HepG2 (cell line): Measurements from ENCODE around the gene ELN. TPM values are rescaled to one million over a fixed set of nuclear protein-coding genes. Genes with fewer than 3 reads are reported as not detected.

Experiments used
- ATAC-seq: fragments of 200-7000 bp; cut with Tn5 transposase; 3 replicates; pipeline ENCODE4 v1.9.1; 2020; ENCODE audit warnings: mild to moderate bottlenecking, moderate library complexity
- BruUV-seq: library from RNA; stranded (reverse); fragments of 400-500 nt; replicated peaks from 2 replicates; lab custom pipeline; 2021; lab: Mats Ljungman, UMichigan
- CTCF ChIA-PET: fragments of 300-600 bp; formaldehyde crosslinking; extraction: SDS; loops from one replicate; lab custom pipeline; 2021; ENCODE audit warnings: low total read pairs, inconsistent platforms, low intra/inter-chr PET ratio; lab: Yijun Ruan, JAX
- POLR2A ChIA-PET: fragments of 350-600 bp; sonication (Branson Sonifier 250); formaldehyde crosslinking; loops from one replicate; lab custom pipeline; 2020; ENCODE audit warnings: antibody characterized with exemption, inconsistent platforms; lab: Yijun Ruan, JAX
- DNase-seq: peaks from one replicate; pipeline ENCODE4 v3.0.0-alpha.2; 2015; ENCODE audit warnings: low spot score
- FAIRE-seq: peaks from 3 replicates; lab custom pipeline; 2011; peaks lifted over from hg19 to GRCh38; lab: Jason Lieb, UNC
- H2AFZ ChIP-seq: one replicate; pipeline ENCODE4 v1.6.1; 2011; ENCODE audit warnings: low read length, inconsistent platforms
- H3K27ac ChIP-seq: fragments of 300-600 bp; 3 replicates; pipeline ENCODE4 v1.8.0; 2011; ENCODE audit warnings: mixed run types, mild to moderate bottlenecking, mixed read lengths, low read length, inconsistent platforms; ENCODE audit not compliant: insufficient read depth; ENCODE audit errors: extremely low read length
- H3K27me3 ChIP-seq, 2 experiments: fragments of 200-600 bp in 1 of 2; 2 replicates in 1 of 2; 3 replicates in 1 of 2; pipeline versions ENCODE4 v1.6.0 to v1.8.0; 2011; ENCODE audit warnings: low read length in 2 of 2, mild to moderate bottlenecking in 2 of 2, moderate library complexity in 2 of 2, inconsistent platforms in 1 of 2; ENCODE audit not compliant: insufficient read depth in 2 of 2, control insufficient read depth in 1 of 2
- H3K36me3 ChIP-seq, 2 experiments: fragments of 200-600 bp in 1 of 2; replicated peaks in 1 of 2; 2 replicates in 1 of 2; 3 replicates in 1 of 2; pipeline versions ENCODE4 v1.5.1 to v1.8.0; 2011; ENCODE audit warnings: low read length in 2 of 2, inconsistent platforms in 1 of 2; ENCODE audit not compliant: insufficient read depth in 2 of 2, control insufficient read depth in 1 of 2
- H3K4me1 ChIP-seq: 2 replicates; pipeline ENCODE4 v1.5.1; 2012; ENCODE audit warnings: low read length, inconsistent platforms; ENCODE audit not compliant: insufficient read depth
- H3K4me2 ChIP-seq: 2 replicates; pipeline ENCODE4 v1.6.0; 2011; ENCODE audit warnings: low read depth, low read length, inconsistent platforms
- H3K4me3 ChIP-seq, 3 experiments: fragments of 200-600 bp in 1 of 3; sonication (generic), shearing (Covaris generic) in 1 of 3; replicated peaks in 1 of 3; 2 replicates each; pipeline ENCODE4 v1.5.1; 2011 to 2016; ENCODE audit warnings: low read length in 3 of 3, inconsistent platforms in 2 of 3, low read depth in 2 of 3, mild to moderate bottlenecking in 2 of 3, control low read depth in 1 of 3, mixed read lengths in 1 of 3; ENCODE audit not compliant: insufficient read depth in 1 of 3
- H3K79me2 ChIP-seq: one replicate; pipeline ENCODE4 v1.6.1; 2011; ENCODE audit warnings: low read length, inconsistent platforms; ENCODE audit not compliant: insufficient read depth
- H3K9ac ChIP-seq: 2 replicates; pipeline ENCODE4 v1.6.0; 2011; ENCODE audit warnings: mild to moderate bottlenecking, low read depth, low read length, inconsistent platforms; ENCODE audit not compliant: insufficient read depth
- H3K9me3 ChIP-seq: 2 replicates; pipeline ENCODE4 v1.5.1; 2012; ENCODE audit warnings: mild to moderate bottlenecking, low read length
- H4K20me1 ChIP-seq: 2 replicates; pipeline ENCODE4 v1.6.0; 2011; ENCODE audit warnings: inconsistent platforms, mild to moderate bottlenecking, low read length, moderate library complexity; ENCODE audit not compliant: insufficient read depth
- AKAP8 ChIP-seq: sonication (generic); formaldehyde crosslinking; IDR thresholded peaks from 2 replicates; pipeline ENCODE4 v1.5.1; 2020; ENCODE audit warnings: mild to moderate bottlenecking, missing genetic modification reagents
- GABPB1 ChIP-seq: IDR thresholded peaks from 2 replicates; pipeline ENCODE4 v1.6.1; 2016; ENCODE audit warnings: mild to moderate bottlenecking, missing genetic modification reagents, moderate library complexity, missing compliant biosample characterization
- GMEB2 ChIP-seq: IDR thresholded peaks from 2 replicates; pipeline ENCODE4 v1.6.1; 2016; ENCODE audit warnings: missing biosample characterization, missing genetic modification reagents, low read depth
- HHEX ChIP-seq: IDR thresholded peaks from 2 replicates; pipeline ENCODE4 v1.6.1; 2016; ENCODE audit warnings: control low read depth
- HIC2 ChIP-seq: sonication (generic); formaldehyde crosslinking; IDR thresholded peaks from 2 replicates; pipeline ENCODE4 v1.9.0; 2022; ENCODE audit warnings: low read depth, missing genetic modification reagents
- KLF9 ChIP-seq: IDR thresholded peaks from 2 replicates; pipeline ENCODE4 v1.6.1; 2016; ENCODE audit warnings: low read depth
- MATR3 ChIP-seq: sonication (generic); formaldehyde crosslinking; IDR thresholded peaks from 2 replicates; pipeline ENCODE4 v1.4.0; 2020; ENCODE audit warnings: missing genetic modification reagents
- ZNF280B ChIP-seq: sonication (generic); formaldehyde crosslinking; IDR thresholded peaks from 2 replicates; pipeline ENCODE4 v1.5.0; 2020; ENCODE audit warnings: missing genetic modification reagents, mild to moderate bottlenecking, borderline replicate concordance
- ZNF296 ChIP-seq: sonication (generic); formaldehyde crosslinking; conservative IDR thresholded peaks from 2 replicates; pipeline ENCODE4 v1.5.0; 2020; ENCODE audit warnings: mild to moderate bottlenecking, missing genetic modification reagents
- ZNF577 ChIP-seq: sonication (generic); formaldehyde crosslinking; IDR thresholded peaks from 2 replicates; pipeline ENCODE4 v1.4.0; 2020; ENCODE audit warnings: mild to moderate bottlenecking, low read depth, missing genetic modification reagents, borderline replicate concordance
- WGBS: methylation state at CpG from one replicate; pipeline ENCODE4 v1.1.6; 2017; ENCODE audit warnings: low lambda C conversion rate; 5-methylcytosine and 5-hydroxymethylcytosine counted together
- in situ Hi-C: cut with HindIII; loops from 2 replicates; pipeline ENCODE4 v1.10.0; 2017; ENCODE audit warnings: low pct_unique_long_range_greater_than_20kb; ENCODE audit not compliant: extremely low pct_ligation_motif_present
- intact Hi-C: fragments of 100-400 bp; cut with micrococcal nuclease; formaldehyde crosslinking; loops from one replicate; pipeline ENCODE4 v1.10.0; 2022; ENCODE audit not compliant: unreplicated experiment
- polyA plus RNA-seq, 8 experiments: library from polyadenylated mRNA; depleted of rRNA in 3 of 8; stranded (reverse) in 7 of 8; unstranded in 1 of 8; fragments of >200 nt; fragmentation: Illumina TruSeq in 4 of 8; extraction: Trizol in 4 of 8; gene quantifications; 2 replicates each; pipeline versions ENCODE4 v1.2.1 to v1.2.3, GENCODE V29; 2011 to 2016; ENCODE audit warnings: low read depth in 4 of 8, missing spikeins in 1 of 8, mixed read lengths in 1 of 8; ENCODE audit not compliant: insufficient read depth in 1 of 8
- total RNA-seq, 5 experiments: library from RNA; depleted of rRNA; stranded (reverse); fragments of >200 nt; fragmentation: Illumina TruSeq; extraction: Trizol; gene quantifications; 2 replicates each; pipeline ENCODE4 v1.2.3, GENCODE V29; 2016; ENCODE audit warnings: low read depth in 1 of 5
- TF ChIP-seq, protein P1 (sequence below): IDR thresholded peaks from 2 replicates; pipeline ENCODE4 v1.4.0; 2020; ENCODE audit warnings: mild to moderate bottlenecking, missing genetic modification reagents
- TF ChIP-seq, protein P2 (sequence below): sonication (generic); formaldehyde crosslinking; conservative IDR thresholded peaks from 2 replicates; pipeline ENCODE4 v1.4.0; 2020; ENCODE audit warnings: missing genetic modification reagents

The ELN gene
- total and polyA plus RNA-seq, 2 of the 13 experiments (the other 11 are each of a cell fraction or from before 2014, with no cell fraction given), result 0.15 to 0.37 TPM

DNA sequence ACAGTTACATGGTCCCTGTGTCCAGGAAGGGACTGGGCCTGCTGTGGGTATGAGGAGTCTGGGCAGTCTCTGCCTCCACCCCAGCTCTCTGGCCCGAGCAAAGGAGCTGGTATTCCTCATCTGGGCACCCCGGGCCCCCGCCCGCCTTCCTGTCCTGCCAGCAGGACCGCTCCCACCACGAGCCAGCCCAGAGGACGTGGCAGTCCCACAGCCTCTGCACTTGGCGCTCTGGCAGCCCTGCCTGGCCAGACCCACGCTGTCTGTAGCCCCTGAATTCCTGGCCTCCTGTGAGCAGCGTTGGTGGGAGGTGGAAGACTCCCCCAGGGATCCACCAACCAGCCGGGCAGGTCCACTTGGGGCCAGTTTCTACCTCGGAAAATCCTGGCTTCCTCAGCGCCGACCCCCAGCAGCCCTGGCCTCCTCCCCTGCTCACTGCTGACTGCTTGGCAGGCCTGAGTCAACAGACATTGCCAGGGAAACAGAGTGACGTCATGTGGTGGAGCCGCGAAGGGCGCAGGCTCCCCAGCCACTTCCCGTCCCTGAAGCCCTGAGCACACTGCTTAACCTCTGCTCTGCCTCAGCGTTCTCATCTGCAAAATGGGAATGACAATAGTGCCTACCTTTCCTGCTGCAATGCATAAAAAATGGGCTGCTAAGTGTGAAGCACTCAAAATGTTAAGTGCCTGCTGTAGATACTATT, 34.0 kb downstream of the ELN start:
- CTCF ChIA-PET, result no interaction called here
- no peaks in the 10 kb centered on the region for H3K36me3 ChIP-seq
- POLR2A ChIA-PET, result no interaction called here
- FAIRE-seq (no peak), DNase-seq (peak; percentile 78), ATAC-seq (peak; percentile 67)
- H3K79me2 ChIP-seq, result no peaks in the 10 kb centered on the region
- H4K20me1 ChIP-seq, result no peaks in the 10 kb centered on the region
- intact Hi-C loops (no loop called here), in situ Hi-C loops (loop anchor here (10.0 kb wide), 1 partner anchor 343 kb away; no protein-coding TSS in a partner anchor)
- H3K9ac ChIP-seq, result peak overlapping the region; percentile 70
- peaks cover 39% of the 10 kb centered on the region for H3K4me1 ChIP-seq
- H3K9me3 ChIP-seq, result no peaks in the 10 kb centered on the region
- peak overlapping the region in 2 of 3 experiments; percentile 57 to 65; a peak in 4 of 6 replicates for H3K4me3 ChIP-seq
- TSS peak; percentile 95 for BruUV-seq
- WGBS, result 15% methylated on average over 9 of the region's 20 CpGs
- no peak overlapping the region for H2AFZ ChIP-seq
- peaks cover 4 to 18% of the 10 kb centered on the region in 2 experiments; a peak in 4 of 5 replicates for H3K27me3 ChIP-seq
- peak overlapping the region; percentile 67 for H3K4me2 ChIP-seq
- H3K27ac ChIP-seq, result no peak overlapping the region
- TF ChIP-seq MATR3 (CRISPR knock-in tag), result no peak
- TF ChIP-seq HHEX (CRISPR knock-in tag), result no peak
- TF ChIP-seq ZNF296 (CRISPR knock-in tag), result no peak
- no peak for TF ChIP-seq KLF9 (CRISPR knock-in tag)
- TF ChIP-seq AKAP8 (CRISPR knock-in tag), result no peak
- TF ChIP-seq HIC2 (CRISPR knock-in tag), result peak; percentile 67; the same call in 1 of the 2 replicates
- TF ChIP-seq ZNF280B (CRISPR knock-in tag), result peak; percentile 62; the same call in 1 of the 2 replicates
- peak; percentile 70 for TF ChIP-seq GABPB1 (CRISPR knock-in tag)
- TF ChIP-seq, protein P1, sequence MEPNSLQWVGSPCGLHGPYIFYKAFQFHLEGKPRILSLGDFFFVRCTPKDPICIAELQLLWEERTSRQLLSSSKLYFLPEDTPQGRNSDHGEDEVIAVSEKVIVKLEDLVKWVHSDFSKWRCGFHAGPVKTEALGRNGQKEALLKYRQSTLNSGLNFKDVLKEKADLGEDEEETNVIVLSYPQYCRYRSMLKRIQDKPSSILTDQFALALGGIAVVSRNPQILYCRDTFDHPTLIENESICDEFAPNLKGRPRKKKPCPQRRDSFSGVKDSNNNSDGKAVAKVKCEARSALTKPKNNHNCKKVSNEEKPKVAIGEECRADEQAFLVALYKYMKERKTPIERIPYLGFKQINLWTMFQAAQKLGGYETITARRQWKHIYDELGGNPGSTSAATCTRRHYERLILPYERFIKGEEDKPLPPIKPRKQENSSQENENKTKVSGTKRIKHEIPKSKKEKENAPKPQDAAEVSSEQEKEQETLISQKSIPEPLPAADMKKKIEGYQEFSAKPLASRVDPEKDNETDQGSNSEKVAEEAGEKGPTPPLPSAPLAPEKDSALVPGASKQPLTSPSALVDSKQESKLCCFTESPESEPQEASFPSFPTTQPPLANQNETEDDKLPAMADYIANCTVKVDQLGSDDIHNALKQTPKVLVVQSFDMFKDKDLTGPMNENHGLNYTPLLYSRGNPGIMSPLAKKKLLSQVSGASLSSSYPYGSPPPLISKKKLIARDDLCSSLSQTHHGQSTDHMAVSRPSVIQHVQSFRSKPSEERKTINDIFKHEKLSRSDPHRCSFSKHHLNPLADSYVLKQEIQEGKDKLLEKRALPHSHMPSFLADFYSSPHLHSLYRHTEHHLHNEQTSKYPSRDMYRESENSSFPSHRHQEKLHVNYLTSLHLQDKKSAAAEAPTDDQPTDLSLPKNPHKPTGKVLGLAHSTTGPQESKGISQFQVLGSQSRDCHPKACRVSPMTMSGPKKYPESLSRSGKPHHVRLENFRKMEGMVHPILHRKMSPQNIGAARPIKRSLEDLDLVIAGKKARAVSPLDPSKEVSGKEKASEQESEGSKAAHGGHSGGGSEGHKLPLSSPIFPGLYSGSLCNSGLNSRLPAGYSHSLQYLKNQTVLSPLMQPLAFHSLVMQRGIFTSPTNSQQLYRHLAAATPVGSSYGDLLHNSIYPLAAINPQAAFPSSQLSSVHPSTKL (CRISPR knock-in tag), result no peak
- no peak for TF ChIP-seq ZNF577 (CRISPR knock-in tag)
- TF ChIP-seq, protein P2, sequence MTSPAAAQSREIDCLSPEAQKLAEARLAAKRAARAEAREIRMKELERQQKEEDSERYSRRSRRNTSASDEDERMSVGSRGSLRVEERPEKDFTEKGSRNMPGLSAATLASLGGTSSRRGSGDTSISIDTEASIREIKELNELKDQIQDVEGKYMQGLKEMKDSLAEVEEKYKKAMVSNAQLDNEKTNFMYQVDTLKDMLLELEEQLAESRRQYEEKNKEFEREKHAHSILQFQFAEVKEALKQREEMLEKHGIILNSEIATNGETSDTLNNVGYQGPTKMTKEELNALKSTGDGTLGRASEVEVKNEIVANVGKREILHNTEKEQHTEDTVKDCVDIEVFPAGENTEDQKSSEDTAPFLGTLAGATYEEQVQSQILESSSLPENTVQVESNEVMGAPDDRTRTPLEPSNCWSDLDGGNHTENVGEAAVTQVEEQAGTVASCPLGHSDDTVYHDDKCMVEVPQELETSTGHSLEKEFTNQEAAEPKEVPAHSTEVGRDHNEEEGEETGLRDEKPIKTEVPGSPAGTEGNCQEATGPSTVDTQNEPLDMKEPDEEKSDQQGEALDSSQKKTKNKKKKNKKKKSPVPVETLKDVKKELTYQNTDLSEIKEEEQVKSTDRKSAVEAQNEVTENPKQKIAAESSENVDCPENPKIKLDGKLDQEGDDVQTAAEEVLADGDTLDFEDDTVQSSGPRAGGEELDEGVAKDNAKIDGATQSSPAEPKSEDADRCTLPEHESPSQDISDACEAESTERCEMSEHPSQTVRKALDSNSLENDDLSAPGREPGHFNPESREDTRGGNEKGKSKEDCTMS, result no peak
- no peak for TF ChIP-seq GMEB2 (CRISPR knock-in tag)
